HG03439 (cell line): Measurements from ENCODE around the gene NAA16.
"Not testable (repeated sequence)": the region's sequence is repeated elsewhere in the genome, so short reads cannot be mapped to it uniquely, and the experiment has no call there.

Experiments
- ATAC-seq: cut with Tn5 transposase; IDR thresholded peaks from one replicate; pipeline ENCODE4 v1.9.1; 2021; ENCODE audit warnings: mild to moderate bottlenecking, moderate library complexity; ENCODE audit not compliant: unreplicated experiment

The NAA16 gene

DNA sequence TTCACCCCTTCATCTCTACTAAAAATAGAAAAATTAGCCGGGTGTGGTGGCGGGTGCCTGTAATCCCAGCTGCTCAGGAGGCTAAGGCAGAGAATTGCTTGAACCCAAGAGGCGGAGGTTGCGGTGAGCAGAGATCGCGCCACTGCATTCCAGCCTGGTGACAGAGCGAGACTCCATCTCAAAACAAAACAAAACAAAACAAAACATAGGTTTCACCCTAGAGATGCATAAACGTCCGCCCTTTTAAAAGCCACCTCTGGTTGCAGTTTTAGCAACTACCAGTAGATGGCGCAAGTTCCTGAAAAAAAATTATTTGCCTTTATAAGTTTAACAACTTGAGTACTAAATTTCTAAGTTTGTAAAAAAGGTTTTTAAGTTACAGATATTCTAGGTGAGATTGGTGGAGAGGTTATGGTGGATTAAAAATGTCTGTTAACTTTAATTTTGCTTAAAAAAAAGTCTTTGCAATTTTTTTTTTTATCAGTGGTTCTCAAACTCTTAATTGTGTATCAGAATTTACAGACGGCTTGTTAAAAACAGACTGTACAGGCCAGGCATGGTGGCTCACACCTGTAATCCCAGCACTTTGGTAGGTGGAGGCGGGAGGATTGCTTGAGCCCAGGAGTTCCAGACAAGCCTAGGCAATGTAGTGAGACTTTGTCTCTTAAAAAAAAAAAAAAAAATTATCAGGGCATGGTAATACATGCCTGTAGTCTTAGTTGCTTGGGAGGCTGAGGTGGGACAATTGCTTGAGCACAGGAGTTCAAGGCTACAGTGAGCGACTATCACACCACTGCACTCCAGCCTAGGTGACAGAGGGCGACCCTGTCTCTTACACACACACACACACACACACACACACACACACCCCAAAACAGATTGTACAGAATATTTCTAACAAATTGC lies 42.1 kb downstream of the NAA16 start:
- no peak for ATAC-seq

DNA sequence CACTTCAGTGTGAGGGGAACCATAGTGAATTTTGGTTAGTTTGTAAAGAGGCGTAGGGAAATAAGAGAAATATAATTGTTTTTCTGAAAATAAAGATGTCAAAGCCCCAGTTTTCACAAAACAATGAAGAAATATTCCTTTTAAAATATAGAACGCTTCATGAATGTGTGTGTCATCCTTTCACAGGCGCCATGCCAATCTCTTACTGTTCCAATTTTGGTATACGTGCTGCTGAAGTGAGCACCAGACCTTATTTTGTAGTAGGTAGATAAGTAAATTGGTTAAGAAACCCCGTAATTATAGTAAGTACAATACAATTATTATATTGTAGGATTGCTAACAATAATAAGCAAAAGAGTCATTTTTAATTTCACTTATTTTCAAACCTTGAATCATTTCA lies 43.3 kb downstream of the NAA16 start:
- no peak for ATAC-seq

DNA sequence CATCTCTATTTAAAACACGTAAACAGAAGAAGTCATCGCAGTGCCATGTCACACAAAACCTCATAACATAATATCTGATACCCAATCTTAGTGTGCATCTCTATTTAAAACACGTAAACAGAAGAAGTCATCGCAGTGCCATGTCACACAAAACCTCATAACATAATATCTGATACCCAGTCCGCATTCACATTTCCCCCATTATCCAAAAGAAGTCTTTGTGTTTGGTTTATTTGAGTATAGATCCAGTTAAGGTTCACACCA lies 45.2 kb downstream of the NAA16 start:
- not testable (repeated sequence) for ATAC-seq

DNA sequence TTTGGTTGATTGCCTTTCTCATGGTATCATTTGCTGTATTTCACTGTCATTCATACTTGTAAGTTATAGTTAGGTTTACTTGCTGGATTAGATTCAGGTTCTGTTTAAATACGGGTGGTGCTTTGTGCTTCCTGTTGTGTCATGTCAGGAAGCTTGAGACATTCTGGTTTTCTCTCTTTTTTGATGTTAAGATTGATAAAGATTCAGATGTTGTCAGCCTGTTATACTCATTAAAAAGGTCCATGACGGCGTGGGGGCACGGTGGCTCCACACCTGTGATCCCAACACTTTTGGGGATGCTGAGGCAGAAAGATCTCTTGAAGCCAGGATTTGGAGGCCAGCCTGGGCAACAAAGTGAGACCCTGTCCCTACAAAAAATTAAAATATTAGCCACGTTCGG lies 45.7 kb downstream of the NAA16 start:
- ATAC-seq, result no peak

DNA sequence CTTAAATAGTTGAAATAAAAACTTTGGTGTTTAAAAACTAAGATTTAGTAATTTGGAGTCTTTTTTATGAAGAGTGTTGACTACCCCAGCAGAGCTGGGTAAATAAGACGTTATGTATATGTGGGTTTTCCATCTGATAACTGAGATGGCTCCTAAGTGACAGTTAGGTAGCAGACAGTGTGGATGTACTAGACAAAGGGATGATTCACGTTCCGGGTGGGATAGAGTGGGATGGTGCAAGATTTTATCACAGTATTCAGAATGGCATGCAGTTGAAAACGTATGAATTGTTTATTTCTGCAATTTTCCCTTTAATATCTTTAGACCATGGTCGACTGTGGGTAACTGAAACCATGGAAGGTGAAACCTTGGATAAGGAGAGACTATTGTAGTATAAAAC lies 50.4 kb downstream of the NAA16 start:
- ATAC-seq, result no peak

DNA sequence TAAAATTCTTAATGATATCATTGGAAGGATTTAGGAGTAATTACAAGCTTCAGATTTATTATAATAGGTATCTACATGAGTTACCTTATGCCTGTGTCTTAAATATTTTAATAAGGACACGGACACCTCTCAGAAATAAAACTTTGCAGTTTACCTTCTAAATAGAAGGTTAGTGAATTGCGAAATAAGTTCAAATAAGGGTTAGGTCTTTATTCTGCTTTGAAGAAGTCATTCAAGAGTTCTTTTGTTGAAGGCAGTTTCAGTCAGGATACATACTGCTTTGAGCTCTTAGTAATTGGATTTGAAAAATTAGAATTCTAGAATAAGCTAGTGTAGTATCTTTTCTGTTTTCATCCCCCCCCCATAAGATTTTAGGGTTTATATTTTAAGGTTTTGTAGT lies 53.0 kb downstream of the NAA16 start:
- no peak for ATAC-seq

DNA sequence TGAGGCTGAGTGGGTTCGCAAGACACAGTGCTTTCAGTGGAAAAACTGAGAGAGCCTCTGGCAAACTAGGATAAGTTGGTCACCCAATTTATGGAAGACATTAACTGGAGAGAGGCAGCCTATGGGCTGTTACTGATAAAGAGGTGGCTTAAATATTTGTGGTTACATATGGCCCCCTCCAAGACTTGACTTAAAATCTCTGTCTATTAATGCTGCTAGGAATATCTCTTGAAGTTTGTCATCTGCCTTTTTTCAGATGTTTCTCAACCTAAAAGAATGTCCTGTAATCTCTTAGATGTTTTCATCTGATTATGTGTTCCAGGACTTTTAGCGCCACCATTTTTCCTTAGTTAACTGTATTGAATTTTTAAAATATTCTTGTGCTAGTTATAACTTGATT lies 54.6 kb downstream of the NAA16 start:
- ATAC-seq, result no peak

DNA sequence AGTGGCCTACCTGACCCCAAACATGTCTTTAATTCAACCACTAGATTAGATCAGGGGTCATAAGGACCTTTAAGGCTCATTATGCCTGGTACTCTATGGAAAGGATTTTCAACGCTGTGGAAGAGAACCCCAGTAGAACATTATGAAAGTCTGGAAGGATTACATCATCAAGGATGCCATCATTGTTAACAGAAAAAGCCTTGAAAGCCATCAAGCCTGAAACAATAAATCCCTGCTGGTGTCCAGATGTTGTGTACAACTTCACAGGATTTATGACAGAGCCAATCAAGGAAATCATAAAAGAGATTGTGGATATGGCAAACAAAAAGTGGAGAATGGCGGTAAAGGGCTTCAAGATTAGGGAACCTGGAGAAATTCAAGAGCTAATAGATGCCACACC lies 59.7 kb downstream of the NAA16 start:
- no peak for ATAC-seq

DNA sequence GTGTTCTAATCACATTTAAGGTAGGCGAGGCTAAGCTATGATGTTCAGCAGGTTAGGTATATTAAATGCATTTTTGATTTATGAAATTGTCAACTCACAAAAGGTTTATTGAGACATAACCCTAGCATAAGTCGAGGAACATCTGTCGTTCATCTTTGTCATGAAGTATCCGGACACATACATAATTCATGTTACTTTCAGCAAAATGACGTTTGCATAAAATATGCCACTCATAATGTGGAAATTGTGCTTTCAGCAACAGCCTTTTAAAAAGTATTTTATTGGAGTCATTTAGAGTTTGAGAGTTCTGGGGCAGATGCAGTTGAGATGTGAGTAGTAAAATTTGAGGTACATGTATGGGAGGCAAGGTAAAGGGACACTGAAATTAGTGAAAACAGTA lies 66.4 kb downstream of the NAA16 start:
- ATAC-seq, result no peak

DNA sequence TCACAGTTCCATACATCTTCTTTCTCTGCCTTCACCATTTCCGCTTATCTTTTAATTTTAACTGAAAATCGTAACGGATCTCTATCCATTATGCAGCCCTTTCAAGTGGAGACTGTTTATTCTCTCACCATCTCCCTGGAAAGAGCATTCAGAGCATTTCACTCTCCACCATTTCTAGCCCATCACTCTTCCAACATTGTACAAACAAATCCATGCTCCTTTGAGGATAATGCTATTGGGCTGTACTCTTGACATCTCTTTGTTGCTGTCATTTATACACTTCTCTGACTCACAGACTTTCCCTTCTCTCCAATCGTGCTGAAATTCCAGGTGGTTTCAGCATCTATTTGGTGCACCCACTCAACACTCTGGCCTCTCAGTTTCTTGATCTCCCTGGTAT lies 71.4 kb downstream of the NAA16 start:
- no peak for ATAC-seq

DNA sequence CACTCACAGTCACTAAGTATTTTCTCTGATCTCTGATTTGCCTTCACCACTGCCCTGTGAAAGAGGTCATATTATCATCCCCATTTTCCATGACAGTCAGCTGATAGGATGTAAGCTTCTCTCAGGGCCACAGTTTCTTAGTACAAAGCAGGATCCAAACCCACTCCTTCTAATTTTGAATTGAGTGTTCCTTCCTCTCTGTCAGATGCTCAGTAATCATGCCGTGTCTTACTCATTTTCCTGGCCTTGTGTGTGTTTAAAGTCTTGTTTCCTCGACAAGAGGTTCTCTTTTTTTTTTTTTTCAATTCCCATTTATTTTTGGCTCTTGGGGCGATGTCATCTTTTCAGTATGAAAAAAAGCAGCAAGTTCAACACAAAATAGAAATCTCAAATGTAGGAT lies 72.3 kb downstream of the NAA16 start:
- ATAC-seq, result no peak

DNA sequence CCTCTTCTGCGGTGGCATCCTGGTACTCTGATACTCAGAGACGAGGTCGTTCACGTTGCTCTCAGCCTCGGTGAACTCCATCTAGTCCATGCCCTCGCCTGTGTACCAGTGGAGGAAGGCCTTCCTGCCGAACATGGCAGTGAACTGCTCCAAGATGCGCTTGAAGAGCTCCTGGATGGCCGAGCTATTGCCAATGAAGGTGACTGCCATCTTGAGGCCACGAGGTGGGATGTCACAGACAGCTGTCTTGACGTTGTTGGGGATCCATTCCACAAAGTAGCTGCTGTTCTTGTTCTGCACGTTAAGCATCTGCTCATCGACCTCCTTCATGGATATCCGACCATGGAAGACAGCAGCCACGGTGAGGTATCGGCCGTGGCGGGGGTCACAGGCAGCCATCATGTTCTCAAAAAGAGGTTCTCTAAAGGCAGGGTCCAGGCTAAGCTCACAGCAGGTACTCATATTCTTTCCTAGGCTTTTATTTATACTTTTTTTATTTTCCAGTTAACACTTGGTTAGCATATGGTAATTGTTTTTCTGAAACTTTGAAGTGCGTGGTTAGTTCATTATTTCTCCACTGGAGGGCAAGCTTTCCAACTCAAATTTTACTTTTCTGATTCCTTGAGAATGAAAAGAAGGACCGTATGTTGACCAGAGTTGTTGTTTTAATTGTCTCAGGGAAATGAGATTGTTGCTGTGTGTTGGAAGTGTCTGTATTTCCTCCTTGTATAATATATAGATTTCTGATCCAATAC lies 73.9 kb downstream of the NAA16 start:
- ATAC-seq, result no peak

DNA sequence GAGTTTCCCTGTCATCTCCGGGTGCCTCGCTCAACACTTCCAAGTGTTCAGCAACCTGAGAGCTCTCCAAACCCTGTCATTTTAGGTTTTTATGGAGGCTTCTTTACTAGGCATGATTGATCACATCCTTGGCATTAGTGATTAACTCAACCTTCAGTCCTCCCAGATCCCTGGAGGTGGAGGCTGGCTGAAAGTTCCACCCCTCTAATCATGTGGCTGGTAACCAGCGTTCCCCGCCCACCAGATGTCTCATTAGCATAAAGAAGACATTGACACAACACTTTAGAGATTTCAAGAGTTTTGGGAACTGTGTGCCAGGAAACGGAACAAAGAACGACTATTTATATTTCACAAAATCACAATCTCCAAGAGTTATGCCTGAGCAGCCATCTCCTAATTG lies 75.1 kb downstream of the NAA16 start:
- ATAC-seq, result no peak

DNA sequence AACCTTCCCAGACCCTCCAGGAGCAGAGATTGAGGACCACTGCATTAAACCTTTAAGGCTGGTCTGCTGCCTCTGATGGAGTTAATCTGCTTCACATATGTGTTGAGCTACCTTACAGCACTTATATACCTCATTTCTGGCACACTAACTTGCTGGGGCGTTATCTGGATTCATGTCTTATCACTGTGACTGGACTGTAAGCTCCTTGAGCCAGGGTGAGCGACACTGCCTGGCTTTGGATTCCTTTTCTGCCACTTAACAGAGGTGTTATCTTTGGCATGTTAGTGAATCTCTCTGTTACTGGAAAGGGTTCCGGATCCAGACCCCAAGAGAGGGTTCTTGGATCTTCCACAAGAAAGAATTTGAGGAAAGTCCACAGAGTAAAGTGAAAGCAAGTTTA lies 76.5 kb downstream of the NAA16 start:
- no peak for ATAC-seq

DNA sequence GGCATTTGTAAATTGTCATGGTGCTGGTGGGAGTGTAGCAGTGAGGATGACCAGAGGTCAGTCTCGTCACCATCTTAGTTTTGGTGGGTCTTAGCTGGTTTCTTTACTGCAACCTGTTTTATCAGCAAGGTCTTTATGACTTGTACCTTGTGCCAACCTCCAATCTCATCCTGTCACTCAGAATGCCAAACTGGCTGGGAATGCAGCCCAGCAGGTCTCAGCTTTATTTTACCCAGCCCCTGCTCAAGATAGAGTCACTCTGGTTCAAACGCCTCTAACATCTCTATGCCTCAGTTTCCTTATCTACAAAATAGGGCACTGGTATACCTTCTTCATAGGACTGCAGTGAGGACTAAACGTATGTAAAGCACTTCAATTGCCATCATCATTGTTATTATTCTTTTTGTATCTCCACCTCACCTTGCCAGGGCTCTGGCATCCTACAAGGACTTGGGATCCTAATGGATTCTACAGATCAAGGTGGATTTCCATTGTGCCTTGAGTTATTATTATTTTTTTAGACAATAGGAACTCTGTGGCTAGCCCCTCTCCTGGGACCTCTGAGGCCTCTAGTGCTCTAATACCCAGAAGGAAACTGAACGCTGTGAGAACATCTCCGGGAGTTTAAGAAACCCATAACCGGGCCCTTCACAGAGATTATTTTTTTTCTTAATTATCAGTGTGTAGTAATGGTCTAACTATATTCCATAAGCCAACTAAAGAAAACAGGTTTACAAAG lies 77.2 kb downstream of the NAA16 start:
- ATAC-seq, result no peak

DNA sequence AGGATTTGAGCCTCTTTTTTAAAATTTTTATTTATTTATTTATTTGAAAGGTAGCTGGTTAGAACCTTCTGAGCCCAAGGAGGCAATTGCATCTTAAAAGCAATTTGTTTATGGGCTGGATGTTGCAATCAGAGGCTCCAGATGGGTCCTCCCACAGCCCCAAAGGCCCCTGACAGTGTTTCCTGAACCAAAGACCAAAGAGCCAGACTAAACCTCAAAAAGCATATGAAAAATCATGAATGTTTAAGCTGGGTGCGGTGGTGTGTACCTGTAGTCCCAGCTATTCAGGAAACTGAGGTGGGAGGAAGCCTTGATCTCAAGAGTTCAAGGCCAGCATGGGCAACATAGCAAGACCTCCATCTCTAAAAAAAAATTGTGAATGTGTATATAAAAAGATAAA lies 78.5 kb downstream of the NAA16 start:
- ATAC-seq, result no peak

DNA sequence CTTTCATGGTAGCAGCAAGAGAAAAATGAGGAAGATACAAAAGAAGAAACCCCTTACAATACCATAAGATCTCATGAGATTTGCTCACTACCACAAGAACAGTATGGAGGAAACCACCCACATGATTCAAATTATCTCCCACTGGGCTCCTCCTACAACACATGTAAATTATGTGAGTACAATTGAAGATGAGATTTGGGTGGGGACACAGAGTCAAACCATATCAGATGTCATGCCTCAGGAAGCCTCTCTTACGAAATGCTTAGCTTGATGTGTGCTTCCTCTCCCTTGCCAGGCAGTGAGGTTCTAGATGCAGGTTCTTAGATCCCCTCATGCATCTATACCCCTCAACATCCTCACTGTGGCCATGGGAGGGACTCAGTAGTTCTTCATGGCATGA lies 83.1 kb downstream of the NAA16 start:
- ATAC-seq, result no peak

DNA sequence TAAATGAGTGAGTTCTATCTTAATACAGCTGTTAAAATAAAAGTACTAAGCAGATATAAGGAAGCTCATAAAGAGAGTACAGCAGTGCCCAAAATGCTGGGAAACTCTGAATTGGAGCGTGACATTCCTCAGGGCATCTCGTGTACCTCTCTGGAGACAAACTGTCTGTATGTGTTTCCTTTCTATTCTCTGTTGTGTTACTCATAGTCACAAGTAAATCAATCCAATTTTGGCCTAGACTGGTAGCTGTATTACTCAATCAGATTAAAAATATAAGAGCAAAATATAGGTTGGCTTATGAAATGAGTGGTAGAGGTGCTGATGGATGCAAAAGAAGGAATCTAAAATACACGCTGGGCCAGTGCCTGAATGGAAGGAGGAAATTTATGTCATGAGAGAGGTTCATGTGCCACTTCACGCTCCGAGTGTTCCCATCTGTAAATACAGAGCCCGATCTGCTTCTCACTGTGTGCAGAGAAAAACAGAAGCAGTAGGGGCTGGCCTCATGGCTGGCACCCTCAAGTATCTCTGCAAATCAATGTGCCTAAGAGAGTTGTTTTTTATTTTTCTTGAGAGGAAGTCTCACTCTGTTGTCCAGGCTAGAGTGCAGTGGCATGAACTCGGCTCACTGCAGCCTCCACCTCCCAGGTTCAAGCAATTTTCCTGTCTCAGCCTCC lies 87.6 kb downstream of the NAA16 start:
- ATAC-seq, result no peak

DNA sequence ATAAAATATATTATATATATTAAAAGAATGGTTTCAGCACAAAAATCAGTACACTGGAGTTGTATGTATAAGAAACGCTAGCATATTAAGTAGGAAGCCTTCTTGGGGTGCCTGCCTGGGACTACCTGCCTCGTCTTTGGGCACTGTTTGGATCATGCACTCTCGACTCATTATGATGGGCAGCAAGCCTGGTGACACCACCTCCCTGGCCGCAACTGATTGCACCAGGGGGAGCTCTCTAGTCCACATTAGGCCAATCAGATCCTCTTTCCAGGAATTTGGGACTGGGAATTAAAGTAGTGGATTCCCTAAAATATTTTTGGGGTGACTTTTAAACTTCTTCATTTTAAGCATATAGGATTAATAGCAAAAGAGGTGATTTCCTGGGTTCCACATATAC lies 90.3 kb downstream of the NAA16 start:
- ATAC-seq, result no peak

DNA sequence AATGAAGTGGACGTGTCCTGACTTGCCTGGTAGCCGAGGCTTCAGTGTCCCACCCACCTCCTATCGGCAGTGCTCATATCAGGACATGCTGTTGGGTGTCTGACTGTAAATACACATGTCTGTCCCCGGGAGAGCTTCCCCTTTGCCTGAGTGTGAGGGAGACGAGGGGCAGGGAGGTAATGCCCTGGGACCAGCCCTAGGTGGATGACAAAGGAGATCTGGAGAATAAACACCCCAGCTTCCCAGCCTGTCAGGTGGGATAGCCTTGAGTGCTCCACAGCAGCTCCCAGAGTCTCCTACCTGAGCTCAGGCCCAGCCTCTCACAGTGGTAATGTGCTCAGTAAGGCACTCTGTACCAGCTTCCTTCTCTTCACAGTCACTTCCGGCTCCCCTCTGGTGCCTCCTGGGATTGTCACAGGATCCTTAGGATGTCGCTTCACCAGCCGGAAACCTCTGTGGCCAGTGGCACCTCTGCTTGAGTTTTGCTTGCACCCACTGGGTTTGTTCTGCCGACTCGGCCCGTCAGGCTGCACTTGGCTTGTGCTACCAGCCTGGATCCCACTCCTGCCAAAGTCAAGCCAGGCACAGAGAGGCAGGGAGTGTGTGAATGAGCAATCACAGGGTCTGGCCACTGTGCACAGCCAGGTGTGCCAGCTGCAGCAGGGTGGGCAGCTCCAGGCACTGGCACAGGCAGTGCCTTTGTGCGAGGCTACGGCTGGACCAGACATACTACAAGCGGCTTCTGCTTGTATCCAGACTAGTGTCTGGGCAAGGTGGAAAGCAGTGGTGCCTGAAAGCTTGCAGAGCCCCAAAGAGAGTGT lies 91.8 kb downstream of the NAA16 start:
- no peak for ATAC-seq

DNA sequence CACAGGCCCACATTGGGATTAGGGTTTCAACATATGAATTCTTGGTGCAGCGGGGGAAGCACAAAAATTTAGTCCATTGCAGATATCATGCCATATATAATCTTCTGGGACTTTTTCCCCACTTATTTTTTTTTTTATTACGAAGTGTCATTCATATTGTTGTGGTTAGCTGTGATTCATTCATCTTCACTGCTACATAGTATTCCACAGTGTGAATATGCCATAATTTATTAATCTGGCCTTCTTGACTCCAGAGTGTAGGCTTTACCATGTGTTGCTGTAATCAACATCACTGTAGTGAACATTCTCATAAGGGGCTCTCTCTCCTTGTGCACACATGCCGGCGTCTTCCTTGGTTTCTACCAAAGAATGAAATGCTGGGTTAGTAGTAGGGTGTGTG lies 92.9 kb downstream of the NAA16 start:
- no peak for ATAC-seq
